SK-N-SH (cell line): ENCODE measurements around the gene VPS35L. TPM values are rescaled to one million over a fixed set of nuclear protein-coding genes. Genes with fewer than 3 reads are reported as not detected.

Source experiments
- CTCF ChIA-PET: fragments of 300-600, 350-600 bp; formaldehyde crosslinking; extraction: SDS; loops from one replicate; lab custom pipeline; 2021; lab: Yijun Ruan, JAX
- POLR2A ChIA-PET: fragments of 350-600 bp; sonication (Branson Sonifier 250); formaldehyde crosslinking; extraction: SDS; loops from one replicate; lab custom pipeline; 2020; ENCODE audit warnings: antibody characterized with exemption, inconsistent platforms; lab: Yijun Ruan, JAX
- DNase-seq: peaks from one replicate; pipeline ENCODE4 v3.0.0; 2012
- H2AFZ ChIP-seq: fragments of 200-600 bp; sonication (generic); 2 replicates; pipeline ENCODE4 v1.8.1; 2016; ENCODE audit warnings: antibody characterized with exemption, mild to moderate bottlenecking, low read depth
- H3F3A ChIP-seq: fragments of 200-600 bp; sonication (generic); replicated peaks from 2 replicates; pipeline ENCODE3; 2016; ENCODE audit warnings: antibody characterized with exemption, mild to moderate bottlenecking; ENCODE audit not compliant: insufficient read depth
- H3K27ac ChIP-seq, 2 experiments: fragments of 200-500 bp in 1 of 2; fragments of 200-600 bp in 1 of 2; sonication (Bioruptor generic) in 1 of 2; sonication (generic), shearing (Covaris generic) in 1 of 2; 2 replicates each; pipeline versions ENCODE4 v1.5.1 to v1.6.1; 2014 to 2016; ENCODE audit warnings: low read depth in 2 of 2, inconsistent platforms in 1 of 2, low read length in 1 of 2, mild to moderate bottlenecking in 1 of 2, mixed read lengths in 1 of 2
- H3K27me3 ChIP-seq: fragments of 200-600 bp; sonication (generic), shearing (Covaris generic); 2 replicates; pipeline ENCODE4 v1.6.1; 2016; ENCODE audit warnings: mixed run types; ENCODE audit not compliant: insufficient read depth
- H3K36me3 ChIP-seq, 2 experiments: fragments of 200-500 bp in 1 of 2; fragments of 200-600 bp in 1 of 2; sonication (Bioruptor generic) in 1 of 2; sonication (generic) in 1 of 2; replicated peaks in 1 of 2; 2 replicates each; pipeline versions ENCODE3 to v1.5.1; 2014 to 2016; ENCODE audit warnings: low read length in 1 of 2, mild to moderate bottlenecking in 1 of 2; ENCODE audit not compliant: insufficient read depth in 2 of 2, control insufficient read depth in 1 of 2
- H3K4me1 ChIP-seq, 2 experiments: fragments of 200-500 bp in 1 of 2; fragments of 200-600 bp in 1 of 2; sonication (Bioruptor generic) in 1 of 2; sonication (generic), shearing (Covaris generic) in 1 of 2; 2 replicates each; pipeline versions ENCODE4 v1.5.1 to v1.6.1; 2014 to 2016; ENCODE audit warnings: low read depth in 1 of 2, low read length in 1 of 2, mixed run types in 1 of 2; ENCODE audit not compliant: insufficient read depth in 2 of 2, control insufficient read depth in 1 of 2
- H3K4me2 ChIP-seq: fragments of 200-600 bp; sonication (generic), shearing (Covaris generic); 2 replicates; pipeline ENCODE4 v1.6.1; 2017; ENCODE audit warnings: mixed run types
- H3K4me3 ChIP-seq, 2 experiments: fragments of 200-500 bp in 1 of 2; fragments of 200-600 bp in 1 of 2; sonication (Bioruptor generic) in 1 of 2; sonication (generic), shearing (Covaris generic) in 1 of 2; 2 replicates each; pipeline versions ENCODE4 v1.5.1 to v1.8.1; 2014 to 2016; ENCODE audit warnings: low read depth in 2 of 2, inconsistent platforms in 1 of 2, low read length in 1 of 2, mild to moderate bottlenecking in 1 of 2, mixed read lengths in 1 of 2, moderate library complexity in 1 of 2
- H3K79me2 ChIP-seq: fragments of 200-600 bp; sonication (generic); 2 replicates; pipeline ENCODE4 v1.8.1; 2017; ENCODE audit warnings: mild to moderate bottlenecking; ENCODE audit not compliant: insufficient read depth
- H3K9ac ChIP-seq: fragments of 200-600 bp; sonication (generic); 2 replicates; pipeline ENCODE4 v1.6.1; 2017; ENCODE audit warnings: mixed run types
- H3K9me2 ChIP-seq: fragments of 200-600 bp; sonication (generic); 2 replicates; pipeline ENCODE4 v1.6.1; 2017; ENCODE audit warnings: mixed run types
- H3K9me3 ChIP-seq: fragments of 200-600 bp; sonication (generic); 2 replicates; pipeline ENCODE4 v1.6.1; 2017; ENCODE audit warnings: mixed run types, mild to moderate bottlenecking, moderate library complexity
- H4K20me1 ChIP-seq: fragments of 200-600 bp; sonication (generic); 2 replicates; pipeline ENCODE4 v1.6.1; 2017; ENCODE audit warnings: mild to moderate bottlenecking, mixed run types; ENCODE audit not compliant: insufficient read depth
- EP300 ChIP-seq, 2 experiments: IDR thresholded peaks; 2 replicates each; pipeline versions ENCODE4 v1.4.0 to v1.6.1; 2012; ENCODE audit warnings: borderline replicate concordance in 1 of 2, low read depth in 1 of 2, low read length in 1 of 2
- EZH2phosphoT487 ChIP-seq: fragments of 200-600 bp; sonication (generic); IDR thresholded peaks from 2 replicates; pipeline ENCODE4 v1.6.1; 2017; ENCODE audit warnings: low read depth, mixed run types, mild to moderate bottlenecking, antibody characterized with exemption, moderate library complexity, borderline replicate concordance
- FOSL2 ChIP-seq: IDR thresholded peaks from 2 replicates; pipeline ENCODE4 v1.4.0; 2012; ENCODE audit warnings: low read depth, mild to moderate bottlenecking, moderate library complexity, borderline replicate concordance
- FOXM1 ChIP-seq: IDR thresholded peaks from 2 replicates; pipeline ENCODE4 v1.4.0; 2012; ENCODE audit warnings: low read depth, mild to moderate bottlenecking
- JUND ChIP-seq: IDR thresholded peaks from 2 replicates; pipeline ENCODE4 v1.4.0; 2012
- MAX ChIP-seq: IDR thresholded peaks from 2 replicates; pipeline ENCODE4 v1.4.0; 2012; ENCODE audit warnings: low read depth
- MEF2A ChIP-seq: IDR thresholded peaks from 2 replicates; pipeline ENCODE4 v1.4.0; 2012; ENCODE audit warnings: low read depth, borderline replicate concordance
- MXI1 ChIP-seq: IDR thresholded peaks from 2 replicates; pipeline ENCODE4 v1.6.1; 2012; ENCODE audit warnings: mild to moderate bottlenecking, low read depth, low read length, improper control_type of control experiment
- NFIC ChIP-seq: IDR thresholded peaks from 2 replicates; pipeline ENCODE4 v1.4.0; 2012; ENCODE audit warnings: borderline replicate concordance
- RAD21 ChIP-seq: IDR thresholded peaks from 2 replicates; pipeline ENCODE4 v1.6.1; 2012; ENCODE audit warnings: mild to moderate bottlenecking, low read length
- RCOR1 ChIP-seq: fragments of 150-350 bp; IDR thresholded peaks from 2 replicates; pipeline ENCODE4 v1.6.1; 2017; ENCODE audit warnings: antibody characterized with exemption, low read length
- REST ChIP-seq: IDR thresholded peaks from 2 replicates; pipeline ENCODE4 v1.6.1; 2012; ENCODE audit warnings: mild to moderate bottlenecking, low read depth, low read length, moderate library complexity
- RXRA ChIP-seq: IDR thresholded peaks from 2 replicates; pipeline ENCODE4 v1.4.0; 2012; ENCODE audit warnings: low read depth, mild to moderate bottlenecking, borderline replicate concordance
- SIN3A ChIP-seq: IDR thresholded peaks from 2 replicates; pipeline ENCODE4 v1.6.1; 2012; ENCODE audit warnings: low read depth, mild to moderate bottlenecking, low read length, moderate library complexity, borderline replicate concordance
- SMC3 ChIP-seq: IDR thresholded peaks from 2 replicates; pipeline ENCODE4 v1.6.1; 2012; ENCODE audit warnings: low read depth, low read length, improper control_type of control experiment
- TCF12 ChIP-seq: IDR thresholded peaks from 2 replicates; pipeline ENCODE4 v1.4.0; 2012
- USF1 ChIP-seq: IDR thresholded peaks from 2 replicates; pipeline ENCODE4 v1.4.0; 2012; ENCODE audit warnings: low read depth, borderline replicate concordance
- WGBS: methylation state at CpG from one replicate; pipeline ENCODE4 v1.1.6; 2017; ENCODE audit warnings: low lambda C conversion rate; 5-methylcytosine and 5-hydroxymethylcytosine counted together
- polyA plus RNA-seq, 3 experiments: library from polyadenylated mRNA; depleted of rRNA; stranded (reverse); fragments of >200 nt; gene quantifications; 2 replicates each; pipeline ENCODE4 v1.2.3, GENCODE V29; 2012
- TF ChIP-seq, protein P1 (sequence below): fragments of 150-350 bp; IDR thresholded peaks from 2 replicates; pipeline ENCODE4 v1.6.1; 2017; ENCODE audit warnings: antibody characterized with exemption, low read length, low read depth, borderline replicate concordance
- TF ChIP-seq, protein P2 (sequence below): fragments of 200-600 bp; sonication (generic); IDR thresholded peaks from 2 replicates; pipeline ENCODE4 v1.6.1; 2017; ENCODE audit warnings: antibody characterized with exemption, mild to moderate bottlenecking, moderate library complexity

The VPS35L gene
- polyA plus RNA-seq, 1 of the 3 experiments (the other 2 are of a cell fraction): 35.3 TPM

DNA sequence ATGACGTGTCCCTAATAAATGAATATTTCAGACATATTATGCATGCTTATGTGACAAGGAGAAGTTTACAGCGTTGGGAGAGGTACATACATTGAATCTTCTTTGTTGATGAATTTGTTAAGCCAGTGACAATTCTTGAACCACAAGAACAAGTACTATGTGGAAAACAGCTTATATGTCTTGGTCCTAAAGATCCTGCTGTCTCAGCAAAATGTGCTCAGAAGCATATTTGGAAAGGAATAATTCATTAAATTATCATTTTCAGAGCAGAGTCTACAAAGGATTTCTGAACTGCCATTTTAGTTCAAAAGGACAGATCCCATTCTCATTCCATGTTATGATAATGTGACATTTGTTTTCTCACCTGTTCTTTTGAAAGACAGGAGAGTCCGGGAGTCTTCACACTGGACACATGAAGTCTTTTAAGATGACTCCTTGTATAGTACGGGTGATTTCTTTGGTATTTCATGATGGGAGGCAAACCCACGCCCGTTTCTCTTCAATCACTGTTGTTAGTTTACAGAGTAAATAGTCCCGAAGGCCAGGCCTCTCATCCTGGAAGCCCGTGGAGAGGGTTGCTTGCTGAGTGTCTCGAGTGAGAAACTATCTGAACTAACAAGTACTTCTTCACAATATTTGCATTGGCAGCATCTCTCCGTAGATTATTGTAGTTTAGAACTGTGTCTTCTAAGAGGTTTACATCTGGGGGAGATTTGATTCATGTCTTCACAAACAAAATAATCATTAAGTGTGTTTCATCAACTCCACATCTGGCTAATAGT lies 26.7 kb downstream of the VPS35L start (continued):
- TF ChIP-seq, protein P1, sequence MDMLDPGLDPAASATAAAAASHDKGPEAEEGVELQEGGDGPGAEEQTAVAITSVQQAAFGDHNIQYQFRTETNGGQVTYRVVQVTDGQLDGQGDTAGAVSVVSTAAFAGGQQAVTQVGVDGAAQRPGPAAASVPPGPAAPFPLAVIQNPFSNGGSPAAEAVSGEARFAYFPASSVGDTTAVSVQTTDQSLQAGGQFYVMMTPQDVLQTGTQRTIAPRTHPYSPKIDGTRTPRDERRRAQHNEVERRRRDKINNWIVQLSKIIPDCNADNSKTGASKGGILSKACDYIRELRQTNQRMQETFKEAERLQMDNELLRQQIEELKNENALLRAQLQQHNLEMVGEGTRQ: no peak
- TF ChIP-seq MEF2A (no peak), MAX (no peak), EP300 (IDR thresholded peaks at IDR 0.05; ENCODE audit: borderline replicate concordance in 1 of 2, low read depth in 1 of 2, low read length in 1 of 2) (no peak)

GRCh38 chr16:19583665-19584300 lies 28.3 kb downstream of the VPS35L start:
- Histone ChIP-seq H3K27ac (no peak overlapping the region), H3K9me2 (no peaks in the 10 kb centered on the region), H4K20me1 (no peaks in the 10 kb centered on the region), H3K79me2 (no peaks in the 10 kb centered on the region), H3K27me3 (no peaks in the 10 kb centered on the region), H3K9me3 (no peaks in the 10 kb centered on the region), H3K4me3 (no peak overlapping the region), H2AFZ (no peak overlapping the region), H3K4me2 (no peak overlapping the region)
- CTCF ChIA-PET: interaction anchor here (0.6 to 3.7 kb wide), 30 partner anchors 10 to 805 kb away, joined by 3 to 27 read pairs (median 4); partner anchors contain the start of genes GPRC5B and VPS35L
- DNase-seq: peak; percentile 51
- POLR2A ChIA-PET: no interaction called here
- TF ChIP-seq MAX (no peak), SIN3A (no peak), REST (no peak), RCOR1 (no peak), EZH2phosphoT487 (no peak), MXI1 (no peak), FOXM1 (no peak), TCF12 (no peak), USF1 (no peak), NFIC (no peak), JUND (no peak), SMC3 (peak; percentile 46), RXRA (no peak), RAD21 (peak; percentile 57), FOSL2 (no peak)
- TF ChIP-seq, protein P2, sequence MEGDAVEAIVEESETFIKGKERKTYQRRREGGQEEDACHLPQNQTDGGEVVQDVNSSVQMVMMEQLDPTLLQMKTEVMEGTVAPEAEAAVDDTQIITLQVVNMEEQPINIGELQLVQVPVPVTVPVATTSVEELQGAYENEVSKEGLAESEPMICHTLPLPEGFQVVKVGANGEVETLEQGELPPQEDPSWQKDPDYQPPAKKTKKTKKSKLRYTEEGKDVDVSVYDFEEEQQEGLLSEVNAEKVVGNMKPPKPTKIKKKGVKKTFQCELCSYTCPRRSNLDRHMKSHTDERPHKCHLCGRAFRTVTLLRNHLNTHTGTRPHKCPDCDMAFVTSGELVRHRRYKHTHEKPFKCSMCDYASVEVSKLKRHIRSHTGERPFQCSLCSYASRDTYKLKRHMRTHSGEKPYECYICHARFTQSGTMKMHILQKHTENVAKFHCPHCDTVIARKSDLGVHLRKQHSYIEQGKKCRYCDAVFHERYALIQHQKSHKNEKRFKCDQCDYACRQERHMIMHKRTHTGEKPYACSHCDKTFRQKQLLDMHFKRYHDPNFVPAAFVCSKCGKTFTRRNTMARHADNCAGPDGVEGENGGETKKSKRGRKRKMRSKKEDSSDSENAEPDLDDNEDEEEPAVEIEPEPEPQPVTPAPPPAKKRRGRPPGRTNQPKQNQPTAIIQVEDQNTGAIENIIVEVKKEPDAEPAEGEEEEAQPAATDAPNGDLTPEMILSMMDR: peak; percentile 69
- TF ChIP-seq, protein P1: no peak
- TF ChIP-seq, all 33 proteins: peak for 3
- peaks cover 5% of the 10 kb centered on the region for H3F3A ChIP-seq
- no peaks in the 10 kb centered on the region for H3K4me1 ChIP-seq
- H3K36me3 ChIP-seq: peaks cover 34 to 46% of the 10 kb centered on the region in 2 experiments
- WGBS: 54% methylated on average over 5 of the region's 5 CpGs
- H3K9ac ChIP-seq: no peak overlapping the region
